22Rv1 (cell line): ENCODE measurements around the gene SORBS1.

Experiments used
- ZFX ChIP-seq: fragments of 450-650 bp; IDR thresholded peaks from 2 replicates; pipeline ENCODE4 v1.6.1; 2017; ENCODE audit warnings: antibody characterized with exemption, borderline replicate concordance
- TF ChIP-seq, protein P1 (sequence below): fragments of 450-650 bp; IDR thresholded peaks from 2 replicates; pipeline ENCODE4 v1.5.1; 2017; ENCODE audit warnings: mild to moderate bottlenecking

GRCh38 chr10:95506056-95506737 is 55.0 kb downstream of the SORBS1 start:
- TF ChIP-seq ZFX = no peak
- TF ChIP-seq, protein P1, sequence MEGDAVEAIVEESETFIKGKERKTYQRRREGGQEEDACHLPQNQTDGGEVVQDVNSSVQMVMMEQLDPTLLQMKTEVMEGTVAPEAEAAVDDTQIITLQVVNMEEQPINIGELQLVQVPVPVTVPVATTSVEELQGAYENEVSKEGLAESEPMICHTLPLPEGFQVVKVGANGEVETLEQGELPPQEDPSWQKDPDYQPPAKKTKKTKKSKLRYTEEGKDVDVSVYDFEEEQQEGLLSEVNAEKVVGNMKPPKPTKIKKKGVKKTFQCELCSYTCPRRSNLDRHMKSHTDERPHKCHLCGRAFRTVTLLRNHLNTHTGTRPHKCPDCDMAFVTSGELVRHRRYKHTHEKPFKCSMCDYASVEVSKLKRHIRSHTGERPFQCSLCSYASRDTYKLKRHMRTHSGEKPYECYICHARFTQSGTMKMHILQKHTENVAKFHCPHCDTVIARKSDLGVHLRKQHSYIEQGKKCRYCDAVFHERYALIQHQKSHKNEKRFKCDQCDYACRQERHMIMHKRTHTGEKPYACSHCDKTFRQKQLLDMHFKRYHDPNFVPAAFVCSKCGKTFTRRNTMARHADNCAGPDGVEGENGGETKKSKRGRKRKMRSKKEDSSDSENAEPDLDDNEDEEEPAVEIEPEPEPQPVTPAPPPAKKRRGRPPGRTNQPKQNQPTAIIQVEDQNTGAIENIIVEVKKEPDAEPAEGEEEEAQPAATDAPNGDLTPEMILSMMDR = no peak
